ENCODE data around the gene EXOC3L2. TPM values are rescaled to one million over a fixed set of nuclear protein-coding genes. Genes with fewer than 3 reads are reported as not detected.
A peak's percentile ranks its signal among the peaks of the same experiment; 100 is the strongest.
"Not testable (repeated sequence)": the region's sequence is repeated elsewhere in the genome, so short reads cannot be mapped to it uniquely, and the experiment has no call there.

EXOC3L2 gene
- total and polyA plus RNA-seq, 3 experiments from 2014 or later = not detected

- Mint-ChIP-seq H3K27ac (no peak overlapping the region), H3K36me3 (peaks cover 0 to 2% (median 0%) of the 10 kb centered on the region in 3 donors), H3K27me3 (peaks cover 8 to 14% of the 10 kb centered on the region in 2 donors), H3K9me3 (no peaks in the 10 kb centered on the region), H3K4me3 (no peak overlapping the region), H3K4me1 (peaks cover 7 to 20% (median 9%) of the 10 kb centered on the region in 3 donors)
- H3K27ac ChIP-seq (ENCODE audit: low read depth, low read length) = peak overlapping the region; percentile 51
- H3K4me1 ChIP-seq (ENCODE audit: insufficient read depth, low read length) = peaks cover 4% of the 10 kb centered on the region
- ChIA-PET POLR2A (interaction anchor here (0.7 kb wide), 1 partner anchor 232 kb away, joined by 3 read pairs; no protein-coding TSS in a partner anchor), CTCF (interaction anchor here (0.9 kb wide), 1 partner anchor 64 kb away, joined by 3 read pairs; no protein-coding TSS in a partner anchor)
- H3K36me3 ChIP-seq (ENCODE audit: insufficient read depth, low read length) = no peaks in the 10 kb centered on the region
- no peak for DNase-seq
- no peaks in the 10 kb centered on the region for H3K27me3 ChIP-seq (ENCODE audit: insufficient read depth, low read length, poor library complexity, severe bottlenecking)
- H3K9me3 ChIP-seq (ENCODE audit: low read length) = no peaks in the 10 kb centered on the region
- no peak overlapping the region for H3K4me3 ChIP-seq (ENCODE audit: low read length)
Observed at GRCh38 chr19:45245826-45246225, 619 bp upstream of the EXOC3L2 start.

- H3K27me3 ChIP-seq (ENCODE audit: insufficient read depth, low read length, poor library complexity, severe bottlenecking) = no peaks in the 10 kb centered on the region
Observed at GRCh38 chr19:45244133-45244794, 943 bp downstream of the EXOC3L2 start.

GRCh38 chr19:45243144-45243732 lies 2.0 kb downstream of the EXOC3L2 start:
- no peaks in the 10 kb centered on the region for H3K36me3 ChIP-seq (ENCODE audit: insufficient read depth, low read length)
- H3K4me1 ChIP-seq (ENCODE audit: insufficient read depth, low read length) = no peaks in the 10 kb centered on the region
- H3K36me3 Mint-ChIP-seq = no peaks in the 10 kb centered on the region
- no peak for DNase-seq
- H3K4me3 ChIP-seq (ENCODE audit: low read length) = no peak overlapping the region
- H3K27ac Mint-ChIP-seq = no peak overlapping the region
- peaks cover 0 to 3% (median 0%) of the 10 kb centered on the region in 3 donors for H3K4me1 Mint-ChIP-seq
- H3K27me3 ChIP-seq (ENCODE audit: insufficient read depth, low read length, poor library complexity, severe bottlenecking) = no peaks in the 10 kb centered on the region
- no peak overlapping the region for H3K4me3 Mint-ChIP-seq
- no peaks in the 10 kb centered on the region for H3K9me3 ChIP-seq (ENCODE audit: low read length)
- POLR2A ChIA-PET = no interaction called here
- H3K27me3 Mint-ChIP-seq = peaks cover 9 to 16% of the 10 kb centered on the region in 2 donors
- H3K27ac ChIP-seq (ENCODE audit: low read depth, low read length) = no peak overlapping the region
- no peaks in the 10 kb centered on the region for H3K9me3 Mint-ChIP-seq
- CTCF ChIA-PET = no interaction called here

More at GRCh38 chr19:45244133-45244794, 943 bp downstream of the EXOC3L2 start:
- CTCF ChIA-PET = no interaction called here
- H3K27ac ChIP-seq (ENCODE audit: low read depth, low read length) = no peak overlapping the region
- no peak overlapping the region for H3K4me3 ChIP-seq (ENCODE audit: low read length)
- Mint-ChIP-seq H3K4me3 (no peak overlapping the region), H3K9me3 (no peaks in the 10 kb centered on the region), H3K36me3 (no peaks in the 10 kb centered on the region), H3K27me3 (peaks cover 8 to 14% of the 10 kb centered on the region in 2 donors), H3K4me1 (peaks cover 4 to 9% (median 4%) of the 10 kb centered on the region in 3 donors), H3K27ac (peak overlapping the region in 2 of 8 donors; percentile 1 to 82)
- DNase-seq = no peak
- no peaks in the 10 kb centered on the region for H3K36me3 ChIP-seq (ENCODE audit: insufficient read depth, low read length)
- H3K9me3 ChIP-seq (ENCODE audit: low read length) = no peaks in the 10 kb centered on the region
- POLR2A ChIA-PET = no interaction called here
- H3K4me1 ChIP-seq (ENCODE audit: insufficient read depth, low read length) = no peaks in the 10 kb centered on the region

- Mint-ChIP-seq H3K27me3 (peaks cover 20 to 26% of the 10 kb centered on the region in 2 donors), H3K27ac (no peak overlapping the region), H3K4me1 (peaks cover 0 to 8% (median 7%) of the 10 kb centered on the region in 3 donors), H3K36me3 (no peaks in the 10 kb centered on the region), H3K9me3 (no peaks in the 10 kb centered on the region), H3K4me3 (no peak overlapping the region)
- Histone ChIP-seq H3K4me3 (ENCODE audit: low read length) (no peak overlapping the region), H3K27ac (ENCODE audit: low read depth, low read length) (no peak overlapping the region), H3K36me3 (ENCODE audit: insufficient read depth, low read length) (no peaks in the 10 kb centered on the region), H3K4me1 (ENCODE audit: insufficient read depth, low read length) (no peaks in the 10 kb centered on the region), H3K27me3 (ENCODE audit: insufficient read depth, low read length, poor library complexity, severe bottlenecking) (no peaks in the 10 kb centered on the region), H3K9me3 (ENCODE audit: low read length) (no peaks in the 10 kb centered on the region)
- DNase-seq = no peak
- ChIA-PET POLR2A (no interaction called here), CTCF (no interaction called here)
Observed at GRCh38 chr19:45238556-45238955, 6.7 kb downstream of the EXOC3L2 start.

GRCh38 chr19:45235485-45235884 lies 9.7 kb downstream of the EXOC3L2 start:
- ChIA-PET CTCF (no interaction called here), POLR2A (no interaction called here)
- Mint-ChIP-seq H3K4me3 (no peak overlapping the region), H3K36me3 (no peaks in the 10 kb centered on the region), H3K27me3 (peaks cover 23 to 42% of the 10 kb centered on the region in 2 donors), H3K9me3 (no peaks in the 10 kb centered on the region), H3K4me1 (peaks cover 0 to 8% (median 7%) of the 10 kb centered on the region in 3 donors), H3K27ac (no peak overlapping the region)
- no peak for DNase-seq
- Histone ChIP-seq H3K9me3 (ENCODE audit: low read length) (no peaks in the 10 kb centered on the region), H3K36me3 (ENCODE audit: insufficient read depth, low read length) (no peaks in the 10 kb centered on the region), H3K27ac (ENCODE audit: low read depth, low read length) (no peak overlapping the region), H3K27me3 (ENCODE audit: insufficient read depth, low read length, poor library complexity, severe bottlenecking) (no peaks in the 10 kb centered on the region), H3K4me3 (ENCODE audit: low read length) (no peak overlapping the region), H3K4me1 (ENCODE audit: insufficient read depth, low read length) (no peaks in the 10 kb centered on the region)

- no peak for DNase-seq
- POLR2A ChIA-PET = no interaction called here
Observed at GRCh38 chr19:45234089-45234869, 10.9 kb downstream of the EXOC3L2 start.

GRCh38 chr19:45231891-45232290 lies 13.3 kb downstream of the EXOC3L2 start:
- H3K4me1 Mint-ChIP-seq = peaks cover 0 to 8% (median 7%) of the 10 kb centered on the region in 3 donors
- H3K27me3 Mint-ChIP-seq = peaks cover 29 to 37% of the 10 kb centered on the region in 2 donors
- CTCF ChIA-PET = interaction anchor here (1.1 kb wide), 1 partner anchor 17 kb away, joined by 4 read pairs; no protein-coding TSS in a partner anchor

More at GRCh38 chr19:45234089-45234869, 10.9 kb downstream of the EXOC3L2 start:
- no peaks in the 10 kb centered on the region for H3K9me3 ChIP-seq (ENCODE audit: low read length)
- Mint-ChIP-seq H3K36me3 (no peaks in the 10 kb centered on the region), H3K27me3 (peaks cover 25 to 42% of the 10 kb centered on the region in 2 donors), H3K4me1 (peaks cover 0 to 8% (median 7%) of the 10 kb centered on the region in 3 donors), H3K9me3 (no peaks in the 10 kb centered on the region), H3K4me3 (peak overlapping the region in 1 of 7 donors; percentile 70), H3K27ac (no peak overlapping the region)
- H3K4me3 ChIP-seq (ENCODE audit: low read length) = no peak overlapping the region
- CTCF ChIA-PET = no interaction called here
- H3K4me1 ChIP-seq (ENCODE audit: insufficient read depth, low read length) = no peaks in the 10 kb centered on the region
- no peak overlapping the region for H3K27ac ChIP-seq (ENCODE audit: low read depth, low read length)
- H3K36me3 ChIP-seq (ENCODE audit: insufficient read depth, low read length) = no peaks in the 10 kb centered on the region
- H3K27me3 ChIP-seq (ENCODE audit: insufficient read depth, low read length, poor library complexity, severe bottlenecking) = no peaks in the 10 kb centered on the region

GRCh38 chr19:45229056-45229455 lies 16.2 kb downstream of the EXOC3L2 start:
- DNase-seq; H3K27ac Mint-ChIP-seq; H3K36me3 ChIP-seq (ENCODE audit: insufficient read depth, low read length); H3K4me3 ChIP-seq (ENCODE audit: low read length); POLR2A ChIA-PET; H3K4me3 Mint-ChIP-seq; H3K27ac ChIP-seq (ENCODE audit: low read depth, low read length); H3K4me1 Mint-ChIP-seq; H3K9me3 ChIP-seq (ENCODE audit: low read length); H3K4me1 ChIP-seq (ENCODE audit: insufficient read depth, low read length); H3K27me3 ChIP-seq (ENCODE audit: insufficient read depth, low read length, poor library complexity, severe bottlenecking); H3K9me3 Mint-ChIP-seq; CTCF ChIA-PET; H3K36me3 Mint-ChIP-seq: not testable (repeated sequence)
- peaks cover 19 to 28% of the 10 kb centered on the region in 2 donors for H3K27me3 Mint-ChIP-seq

More at GRCh38 chr19:45231891-45232290, 13.3 kb downstream of the EXOC3L2 start:
- H3K9me3 Mint-ChIP-seq = no peaks in the 10 kb centered on the region
- H3K4me1 ChIP-seq (ENCODE audit: insufficient read depth, low read length) = no peaks in the 10 kb centered on the region
- no peak overlapping the region for H3K27ac ChIP-seq (ENCODE audit: low read depth, low read length)
- DNase-seq = no peak
- no peaks in the 10 kb centered on the region for H3K36me3 ChIP-seq (ENCODE audit: insufficient read depth, low read length)
- H3K27me3 ChIP-seq (ENCODE audit: insufficient read depth, low read length, poor library complexity, severe bottlenecking) = no peaks in the 10 kb centered on the region
- H3K36me3 Mint-ChIP-seq = no peaks in the 10 kb centered on the region
- H3K9me3 ChIP-seq (ENCODE audit: low read length) = no peaks in the 10 kb centered on the region
- H3K27ac Mint-ChIP-seq = peak overlapping the region in 1 of 8 donors; percentile 29
- no peak overlapping the region for H3K4me3 ChIP-seq (ENCODE audit: low read length)
- POLR2A ChIA-PET = no interaction called here
- H3K4me3 Mint-ChIP-seq = no peak overlapping the region

All from CD8-positive, alpha-beta memory T cell (primary cell).